ENCODE results near the gene OSBPL10. TPM values are rescaled to one million over a fixed set of nuclear protein-coding genes. Genes with fewer than 3 reads are reported as not detected.

The OSBPL10 gene
- total RNA-seq, 1 donor from 2014 or later, result 18.9 TPM

GRCh38 chr3:31959951-31960792, 20.9 kb downstream of the OSBPL10 start:
- no peak for DNase-seq (ENCODE audit: low spot score)

GRCh38 chr3:31959251-31959650, 21.8 kb downstream of the OSBPL10 start:
- no peak for DNase-seq (ENCODE audit: low spot score)

- no peak for DNase-seq (ENCODE audit: low spot score)
Measured at GRCh38 chr3:31958701-31959152, 22.3 kb downstream of the OSBPL10 start.

- no peak for DNase-seq (ENCODE audit: low spot score)
Measured at GRCh38 chr3:31957106-31957505, 24.0 kb downstream of the OSBPL10 start.

- DNase-seq (ENCODE audit: low spot score), result no peak
Measured at GRCh38 chr3:31955581-31955980, 25.5 kb downstream of the OSBPL10 start.

- no peak for DNase-seq (ENCODE audit: low spot score)
Measured at GRCh38 chr3:31953636-31954035, 27.4 kb downstream of the OSBPL10 start.

- no peak for DNase-seq (ENCODE audit: low spot score)
Measured at GRCh38 chr3:31953091-31953490, 28.0 kb downstream of the OSBPL10 start.

- DNase-seq (ENCODE audit: low spot score), result no peak
Measured at GRCh38 chr3:31952205-31952604, 28.9 kb downstream of the OSBPL10 start.

GRCh38 chr3:31948280-31948679, 32.8 kb downstream of the OSBPL10 start:
- no peak for DNase-seq (ENCODE audit: low spot score)

- DNase-seq (ENCODE audit: low spot score), result no peak
Measured at GRCh38 chr3:31947671-31948091, 33.4 kb downstream of the OSBPL10 start.

GRCh38 chr3:31947162-31947561, 33.9 kb downstream of the OSBPL10 start:
- no peak for DNase-seq (ENCODE audit: low spot score)

GRCh38 chr3:31946484-31947081, 34.5 kb downstream of the OSBPL10 start:
- DNase-seq (ENCODE audit: low spot score), result no peak

- no peak for DNase-seq (ENCODE audit: low spot score)
Measured at GRCh38 chr3:31945738-31946052, 35.4 kb downstream of the OSBPL10 start.

- no peak for DNase-seq (ENCODE audit: low spot score)
Measured at GRCh38 chr3:31943041-31943440, 38.0 kb downstream of the OSBPL10 start.

- no peak for DNase-seq (ENCODE audit: low spot score)
Measured at GRCh38 chr3:31942446-31942845, 38.6 kb downstream of the OSBPL10 start.

GRCh38 chr3:31937225-31937624, 43.8 kb downstream of the OSBPL10 start:
- no peak for DNase-seq (ENCODE audit: low spot score)

- DNase-seq (ENCODE audit: low spot score), result no peak
Measured at GRCh38 chr3:31936420-31937060, 44.5 kb downstream of the OSBPL10 start.

GRCh38 chr3:31934866-31935265, 46.2 kb downstream of the OSBPL10 start:
- no peak for DNase-seq (ENCODE audit: low spot score)

- no peak for DNase-seq (ENCODE audit: low spot score)
Measured at GRCh38 chr3:31934018-31934417, 47.0 kb downstream of the OSBPL10 start.

GRCh38 chr3:31932990-31933389, 48.1 kb downstream of the OSBPL10 start:
- no peak for DNase-seq (ENCODE audit: low spot score)

- DNase-seq (ENCODE audit: low spot score), result no peak
Measured at GRCh38 chr3:31929826-31930502, 51.1 kb downstream of the OSBPL10 start.

GRCh38 chr3:31927811-31928210, 53.3 kb downstream of the OSBPL10 start:
- DNase-seq (ENCODE audit: low spot score), result no peak
